NK-92 treated with Interleukin-12 subunit alpha and Interleukin-12 subunit beta, amount 100 ng/mL, for 24 hours (cell line): ENCODE measurements around the gene MTHFR.
A peak's percentile ranks its signal among the peaks of the same experiment; 100 is the strongest.

Experiments
- DNase-seq: peaks from one replicate; lab custom pipeline; 2025; lab: John Stamatoyannopoulos, UW

Gene MTHFR

DNA sequence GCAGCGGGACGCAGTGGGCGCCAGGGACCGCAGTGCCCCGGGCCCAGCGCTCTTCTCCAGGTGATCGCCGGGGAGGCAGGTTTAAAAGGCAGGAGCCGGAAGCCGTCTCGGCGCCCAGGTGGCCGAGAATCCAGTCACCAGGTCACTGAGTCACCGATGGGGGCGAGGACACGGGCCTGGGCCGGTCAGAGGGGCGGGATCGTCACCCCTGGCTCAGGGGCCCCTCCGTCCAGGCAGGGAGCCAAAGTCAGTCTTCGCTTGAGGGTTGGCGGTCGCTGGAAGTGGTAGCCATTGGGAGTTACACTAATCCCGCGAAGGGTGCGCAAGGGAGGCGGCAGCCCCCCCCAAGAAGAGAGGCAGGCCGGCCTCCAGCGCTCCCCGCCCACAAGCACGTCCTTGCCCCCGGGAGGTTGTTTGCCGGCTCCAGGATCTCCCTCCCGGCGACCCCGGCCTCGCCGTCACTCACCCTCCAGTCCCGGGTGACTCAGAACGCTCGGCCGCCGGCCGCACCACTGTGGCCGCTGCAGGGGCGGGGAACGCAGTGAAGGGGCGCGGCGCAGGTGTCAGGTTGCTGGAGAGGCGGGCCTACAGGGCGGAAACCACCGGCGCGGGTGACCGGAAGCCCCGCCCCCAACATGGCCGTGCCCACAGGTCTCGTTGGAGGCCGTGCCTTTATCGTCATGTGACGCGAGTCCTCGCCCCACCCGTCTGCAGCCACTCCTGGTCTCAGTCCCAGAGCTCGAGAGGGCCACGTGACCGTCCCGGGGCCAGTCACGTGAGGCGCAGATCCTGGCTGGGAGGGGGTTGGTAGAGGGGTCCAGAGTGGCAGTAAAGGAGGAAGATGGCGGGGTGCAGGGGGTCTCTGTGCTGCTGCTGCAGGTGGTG, at the start of gene MTHFR, which contains the start of gene CLCN6:
TSS of gene MTHFR (minus strand) at position 543 of the 885 bp plus-strand sequence. CDS start 2,848 bp downstream, outside the sequence.
TSS of gene CLCN6 (plus strand) at position 770 of the 885 bp plus-strand sequence. CDS start at position 842, 72 bp downstream.
- DNase-seq = peak; percentile 99

DNA sequence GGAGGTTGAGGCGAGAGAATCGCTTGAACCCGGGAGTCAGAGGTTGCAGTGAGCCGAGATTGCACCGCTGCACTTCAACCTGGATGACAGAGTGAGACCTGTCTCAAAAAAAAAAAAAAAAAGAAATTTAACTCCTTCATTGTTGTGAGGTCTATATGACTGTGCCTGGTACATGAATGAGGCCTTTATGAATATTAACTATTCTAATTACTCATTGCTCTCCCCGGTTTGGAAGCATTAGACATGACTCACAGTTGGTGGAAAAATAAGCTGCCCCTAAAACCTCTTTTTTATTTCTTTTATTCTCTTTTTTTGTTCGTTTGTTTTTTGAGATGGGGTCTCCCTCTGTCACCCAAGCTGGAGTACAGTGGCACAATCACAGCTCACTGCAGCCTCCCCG, 49.7 kb upstream of the MTHFR start:
- no peak for DNase-seq

DNA sequence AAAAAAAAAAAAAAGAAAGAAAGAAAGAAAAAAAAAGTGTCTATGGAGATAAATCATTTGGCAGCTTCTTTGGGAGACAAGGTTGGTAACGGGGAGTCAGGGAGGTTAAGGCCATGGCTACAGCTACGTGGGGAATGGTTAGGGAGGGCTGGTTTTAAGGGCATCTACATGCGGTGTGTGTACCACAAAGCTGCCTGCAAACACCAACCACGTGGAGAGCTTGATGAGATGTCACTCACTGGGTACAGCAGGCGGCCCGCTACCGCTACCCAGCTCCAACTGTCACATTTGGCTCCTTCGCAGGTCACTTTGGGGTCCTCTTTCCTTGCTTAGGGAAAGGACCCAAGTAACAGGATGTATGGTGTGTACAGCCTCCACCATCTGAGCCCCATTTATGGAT, 48.8 kb upstream of the MTHFR start:
- no peak for DNase-seq

DNA sequence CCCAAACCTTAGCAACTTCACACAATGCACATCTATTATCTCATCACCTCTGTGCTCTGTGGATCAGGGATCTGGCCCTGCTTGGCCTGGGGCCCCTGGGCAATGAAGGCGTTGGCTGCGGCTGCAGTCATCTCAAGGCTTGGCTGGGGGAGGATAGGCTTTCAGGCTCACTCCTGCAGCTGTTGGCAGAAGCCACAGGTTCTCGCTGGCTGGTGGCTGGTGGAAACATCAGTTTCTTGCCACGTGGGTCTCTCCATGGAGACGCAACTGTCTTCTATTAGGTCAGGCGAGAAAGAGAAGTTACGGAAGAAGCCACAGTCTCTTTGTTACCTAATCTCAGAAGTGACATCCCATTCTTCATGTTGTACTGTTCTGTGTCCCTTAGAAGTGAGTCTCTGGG, 45.4 kb upstream of the MTHFR start:
- no peak for DNase-seq

DNA sequence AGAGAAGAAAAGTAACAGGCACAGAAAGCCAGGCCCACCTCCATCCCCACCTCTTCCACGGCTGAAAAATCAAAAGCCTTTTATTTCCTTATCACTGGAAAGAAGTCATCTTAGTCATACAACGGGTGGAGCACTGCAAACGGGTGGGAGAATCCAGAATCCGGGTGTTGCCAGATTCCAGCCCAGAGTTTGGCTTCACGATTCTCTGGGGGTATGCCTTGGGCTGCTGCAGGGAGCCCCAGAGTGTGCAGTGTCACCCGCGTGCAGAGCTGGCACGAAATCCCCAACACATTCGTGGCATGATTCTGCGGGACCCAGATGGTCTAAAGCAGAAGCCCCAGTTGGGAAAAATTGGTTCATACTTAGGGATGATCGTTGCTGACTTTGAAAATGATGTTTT, 44.4 kb upstream of the MTHFR start:
- DNase-seq = no peak

DNA sequence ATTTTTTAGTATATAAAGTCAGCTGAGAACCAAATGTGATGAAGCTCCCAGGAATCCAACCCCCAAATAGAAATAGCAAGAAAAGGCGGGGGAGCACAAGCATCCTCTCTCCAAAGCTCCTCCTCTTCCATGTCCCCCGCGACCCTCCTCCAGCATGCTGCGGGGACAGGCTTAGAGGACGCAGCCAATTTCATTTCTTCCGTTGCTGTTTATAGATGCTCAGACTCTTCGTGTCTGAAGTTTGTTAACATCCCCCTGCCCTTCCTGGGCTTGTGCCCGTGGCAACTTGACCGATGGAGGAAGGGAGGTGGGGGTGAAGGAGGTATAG, 42.6 kb upstream of the MTHFR start:
- DNase-seq = no peak

DNA sequence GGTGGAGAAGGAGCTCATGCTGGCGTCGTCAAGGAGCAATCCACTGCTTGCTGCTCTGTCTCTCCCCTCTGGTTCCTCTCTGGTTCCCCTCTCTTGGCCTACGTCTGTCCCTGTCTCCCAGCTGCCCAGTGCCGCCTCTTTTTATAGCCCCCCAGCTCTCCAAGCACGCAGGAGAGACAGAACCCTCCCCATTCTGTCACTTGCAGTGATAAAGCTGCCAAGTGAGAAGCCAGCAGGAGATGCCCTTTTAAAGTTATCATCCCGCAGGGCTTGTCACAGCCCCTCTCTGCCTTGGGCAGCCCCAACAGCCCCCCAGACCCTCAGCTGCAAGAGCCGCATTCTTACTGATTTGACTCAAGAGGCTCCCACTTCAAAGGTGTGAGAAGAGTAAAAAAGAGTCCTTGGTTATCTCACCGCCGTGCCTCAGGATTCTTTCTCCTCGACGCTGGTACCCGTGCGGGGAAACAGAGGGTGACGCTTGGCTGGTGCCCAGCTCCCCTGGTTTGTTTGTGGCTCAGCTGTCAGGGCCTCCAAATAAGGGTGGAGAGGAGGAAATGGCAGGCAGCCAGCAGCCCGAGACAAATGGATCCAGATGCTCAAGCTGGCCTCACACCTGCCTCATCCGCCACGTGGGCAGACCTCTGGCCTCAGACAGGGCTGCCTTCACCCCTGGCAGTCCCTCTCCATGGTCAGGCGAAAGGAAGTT, 42.1 kb upstream of the MTHFR start, which contains the start of gene NPPA:
TSS of gene NPPA (minus strand) at position 117 of the 706 bp plus-strand sequence. CDS start at position 18, 99 bp downstream.
- no peak for DNase-seq

DNA sequence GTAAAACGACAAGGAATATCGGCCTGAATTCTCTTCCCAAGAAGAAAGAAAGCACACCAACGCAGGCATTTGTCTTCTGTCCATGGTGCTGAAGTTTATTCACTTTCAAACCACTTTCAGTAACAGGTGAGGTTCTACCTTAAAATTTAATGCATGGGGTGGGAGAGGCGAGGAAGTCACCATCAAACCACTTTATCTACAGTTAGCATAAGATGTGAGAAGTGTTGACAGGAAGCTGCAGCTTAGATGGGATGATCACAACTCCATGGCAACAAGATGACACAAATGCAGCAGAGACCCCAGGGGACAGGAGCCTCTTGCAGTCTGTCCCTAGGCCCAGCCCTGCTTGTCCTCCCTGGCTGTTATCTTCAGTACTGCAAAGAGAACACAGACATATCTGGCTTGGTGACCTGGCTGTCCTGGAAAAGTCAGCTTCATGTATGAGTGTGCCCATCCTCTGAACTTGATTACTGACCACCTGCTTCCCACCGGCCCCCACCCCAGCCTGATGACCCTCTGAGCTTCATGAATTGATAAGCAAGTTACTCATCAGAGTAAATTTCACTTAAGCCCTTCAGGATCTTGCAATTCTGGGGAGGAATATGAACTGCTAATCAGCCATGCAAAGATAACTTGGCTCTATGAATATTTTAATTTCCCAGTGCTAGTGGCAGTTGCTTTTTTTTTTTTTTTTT, 40.0 kb upstream of the MTHFR start:
- no peak for DNase-seq

DNA sequence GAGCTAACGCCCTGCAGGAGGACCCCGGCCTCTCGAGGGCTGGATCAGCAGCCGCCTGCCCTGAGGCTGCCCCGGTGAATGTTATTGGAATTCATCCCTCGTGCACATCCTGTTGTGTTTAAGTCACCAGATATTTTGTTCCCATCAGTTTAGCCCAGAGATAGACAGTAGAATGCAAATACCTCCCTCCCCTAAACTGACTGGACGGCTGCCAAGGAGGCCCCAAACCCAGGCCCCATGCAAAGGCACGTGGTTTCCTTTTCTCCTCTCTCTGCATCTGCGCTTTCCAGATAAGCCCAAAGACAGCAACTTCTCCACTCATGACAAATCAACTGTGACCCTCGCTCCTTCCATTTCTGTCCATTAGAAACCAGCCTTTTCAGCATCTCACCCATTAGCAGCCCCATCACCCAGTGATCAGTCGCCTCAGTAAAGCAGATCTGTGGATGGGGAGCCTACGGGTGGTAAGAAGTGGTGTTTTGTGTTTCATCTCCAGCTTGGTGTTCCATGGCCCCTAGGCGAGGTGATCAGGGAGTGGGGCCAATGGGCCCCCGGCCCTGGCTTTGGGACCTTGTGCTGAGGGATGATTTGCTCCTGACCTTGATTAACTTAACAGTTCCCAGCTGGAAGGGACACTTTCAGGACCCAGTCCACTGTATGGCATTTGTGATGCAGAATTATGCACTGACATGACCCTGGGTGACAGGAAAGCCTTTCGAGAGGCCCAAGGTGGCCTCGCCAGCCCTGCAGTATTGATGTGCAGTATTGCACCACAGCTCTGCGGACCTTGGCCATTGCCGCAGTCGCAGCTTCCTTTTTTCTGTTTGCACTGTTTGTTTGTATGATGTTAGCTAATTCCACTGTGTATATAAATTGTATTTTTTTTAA, 36.6 kb upstream of the MTHFR start:
- DNase-seq = no peak

DNA sequence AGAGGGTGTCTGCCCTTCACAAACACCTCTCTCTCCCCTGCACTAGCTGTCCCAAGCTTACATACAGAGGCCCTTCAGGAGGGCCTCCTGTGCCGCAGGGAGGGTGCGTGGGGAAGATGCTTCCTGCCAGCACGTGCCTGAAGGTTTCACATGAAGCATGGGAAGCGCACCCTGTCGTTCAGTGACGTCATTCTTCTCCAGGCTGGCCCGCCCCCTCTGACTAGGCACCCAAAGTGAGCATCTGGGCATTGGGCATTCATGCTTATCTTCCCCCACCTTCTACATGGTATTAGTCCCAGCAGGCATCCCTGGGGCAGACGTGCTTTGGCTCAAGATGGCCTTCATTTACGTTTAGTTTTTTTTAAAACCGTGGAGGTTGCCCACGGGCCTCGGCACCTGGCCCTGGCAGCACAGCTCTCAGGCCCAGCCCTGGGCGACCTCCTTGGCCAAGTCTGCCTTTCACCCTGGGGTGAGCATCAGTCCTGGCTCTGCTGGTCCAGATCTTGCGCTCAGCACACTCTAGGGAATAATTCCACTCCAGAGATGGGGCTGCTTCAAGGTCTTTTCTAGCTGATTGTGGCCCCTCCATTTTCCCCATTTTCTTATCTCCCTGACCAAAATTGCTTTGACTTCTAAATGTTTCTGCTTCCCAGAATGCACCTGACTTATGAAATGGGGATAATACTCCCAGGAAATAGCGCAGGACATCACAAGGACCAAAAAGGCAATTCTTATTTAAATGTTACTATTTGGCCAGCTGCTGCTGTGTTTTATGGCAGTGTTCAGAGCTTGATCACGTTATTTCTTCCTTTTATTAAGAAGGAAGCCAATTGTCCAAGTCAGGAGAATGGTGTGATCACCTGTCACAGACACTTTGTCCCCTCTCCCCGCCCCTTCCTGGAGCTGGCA, 35.7 kb upstream of the MTHFR start:
- DNase-seq = no peak

DNA sequence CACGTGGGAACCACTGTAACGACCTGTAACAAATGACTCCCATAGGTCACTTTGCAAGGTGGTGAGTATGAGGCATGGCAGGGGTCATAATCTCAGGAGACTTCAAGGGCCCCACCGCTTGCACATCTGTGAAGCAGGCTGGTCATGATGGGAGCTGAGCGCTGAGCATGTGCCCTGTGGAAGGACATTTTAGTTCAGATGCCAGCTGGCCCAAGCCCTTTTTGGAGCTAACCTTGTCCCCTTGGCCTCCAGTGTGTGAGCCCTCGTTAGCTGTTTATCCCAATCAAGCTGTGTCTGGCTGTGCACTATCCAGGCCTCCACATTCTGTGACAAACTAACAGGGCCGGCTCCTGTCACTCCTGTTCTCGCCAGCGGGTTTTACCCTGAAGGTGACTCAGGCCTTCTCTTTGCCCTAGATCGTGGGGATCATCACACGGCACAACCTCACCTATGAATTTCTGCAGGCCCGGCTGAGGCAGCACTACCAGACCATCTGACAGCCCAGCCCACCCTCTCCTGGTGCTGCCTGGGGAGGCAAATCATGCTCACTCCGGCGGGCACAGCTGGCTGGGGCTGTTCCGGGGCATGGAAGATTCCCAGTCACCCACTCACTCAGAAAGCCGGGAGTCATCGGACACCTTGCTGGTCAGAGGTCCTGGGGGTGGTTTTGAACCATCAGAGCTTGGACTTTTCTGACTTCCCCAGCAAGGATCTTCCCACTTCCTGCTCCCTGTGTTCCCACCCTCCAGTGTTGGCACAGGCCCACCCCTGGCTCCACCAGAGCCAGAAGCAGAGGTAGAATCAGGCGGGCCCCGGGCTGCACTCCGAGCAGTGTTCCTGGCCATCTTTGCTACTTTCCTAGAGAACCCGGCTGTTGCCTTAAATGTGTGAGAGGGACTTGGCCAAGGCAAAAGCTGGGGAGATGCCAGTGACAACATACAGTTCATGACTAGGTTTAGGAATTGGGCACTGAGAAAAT, 34.3 kb upstream of the MTHFR start:
- DNase-seq = no peak

DNA sequence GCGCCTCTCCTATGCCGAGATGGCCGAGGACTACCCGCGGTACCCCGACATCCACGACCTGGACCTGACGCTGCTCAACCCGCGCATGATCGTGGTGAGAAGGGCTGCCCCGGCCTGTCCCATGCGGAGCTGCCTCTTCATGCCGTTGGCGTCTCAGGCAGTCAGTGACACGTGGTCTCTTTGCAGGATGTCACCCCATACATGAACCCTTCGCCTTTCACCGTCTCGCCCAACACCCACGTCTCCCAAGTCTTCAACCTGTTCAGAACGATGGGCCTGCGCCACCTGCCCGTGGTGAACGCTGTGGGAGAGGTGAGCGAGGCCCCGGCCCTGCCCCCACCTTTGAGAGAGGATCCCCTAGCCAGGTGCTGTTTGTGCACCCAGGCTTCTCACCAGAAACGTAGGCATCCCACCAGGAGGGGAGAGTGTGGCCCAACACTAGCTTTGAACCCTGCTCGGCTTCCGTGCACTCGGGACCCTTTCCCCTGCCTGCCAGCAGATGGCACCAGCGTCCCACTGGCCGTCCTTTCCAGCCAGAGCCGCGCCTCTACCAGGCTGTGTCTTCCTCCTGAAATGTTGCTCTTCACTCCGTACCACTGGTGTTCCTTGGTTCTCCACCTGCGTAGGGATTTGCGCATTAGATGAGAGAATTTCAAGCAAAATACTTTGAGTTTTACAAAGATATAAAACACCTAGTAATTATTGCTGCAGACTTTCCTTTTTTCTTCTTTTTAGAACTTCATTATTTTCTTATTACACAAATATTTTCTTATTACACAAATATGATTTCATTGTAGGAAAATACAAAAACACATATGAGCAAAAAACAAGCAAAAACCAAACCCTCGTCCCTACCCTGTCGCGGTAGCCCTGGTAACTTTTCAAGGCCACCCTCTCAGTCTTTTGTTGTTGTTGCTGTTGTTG, 32.8 kb upstream of the MTHFR start:
- peak; percentile 32 for DNase-seq

DNA sequence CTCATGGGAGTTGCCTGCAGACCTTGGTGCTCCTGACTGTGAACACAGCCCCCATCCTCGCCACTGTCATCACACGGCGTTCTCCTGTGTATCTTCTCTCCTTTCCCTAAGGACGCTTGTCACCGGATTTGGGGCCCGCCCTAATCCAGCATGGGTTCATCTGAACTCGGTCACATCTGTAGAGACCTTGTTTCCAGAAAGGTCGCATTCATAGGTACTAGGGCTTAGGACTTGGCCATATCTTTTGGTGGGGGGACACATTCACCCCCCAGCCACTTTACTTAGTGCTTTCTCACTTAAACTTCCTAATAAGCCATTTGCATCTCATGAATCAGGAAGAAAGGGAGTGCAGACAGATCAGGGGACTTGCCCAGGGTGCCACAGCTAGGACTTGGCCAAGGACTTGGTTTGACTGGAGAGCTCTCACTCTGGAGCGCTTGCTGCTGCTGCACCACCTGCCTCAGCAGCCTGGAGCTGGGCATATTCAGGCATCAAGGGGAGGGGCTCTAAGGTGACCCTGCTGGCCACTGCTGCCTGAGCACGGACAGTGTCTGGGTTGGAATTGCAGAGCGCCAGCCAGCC, 32.1 kb upstream of the MTHFR start:
- DNase-seq = no peak

DNA sequence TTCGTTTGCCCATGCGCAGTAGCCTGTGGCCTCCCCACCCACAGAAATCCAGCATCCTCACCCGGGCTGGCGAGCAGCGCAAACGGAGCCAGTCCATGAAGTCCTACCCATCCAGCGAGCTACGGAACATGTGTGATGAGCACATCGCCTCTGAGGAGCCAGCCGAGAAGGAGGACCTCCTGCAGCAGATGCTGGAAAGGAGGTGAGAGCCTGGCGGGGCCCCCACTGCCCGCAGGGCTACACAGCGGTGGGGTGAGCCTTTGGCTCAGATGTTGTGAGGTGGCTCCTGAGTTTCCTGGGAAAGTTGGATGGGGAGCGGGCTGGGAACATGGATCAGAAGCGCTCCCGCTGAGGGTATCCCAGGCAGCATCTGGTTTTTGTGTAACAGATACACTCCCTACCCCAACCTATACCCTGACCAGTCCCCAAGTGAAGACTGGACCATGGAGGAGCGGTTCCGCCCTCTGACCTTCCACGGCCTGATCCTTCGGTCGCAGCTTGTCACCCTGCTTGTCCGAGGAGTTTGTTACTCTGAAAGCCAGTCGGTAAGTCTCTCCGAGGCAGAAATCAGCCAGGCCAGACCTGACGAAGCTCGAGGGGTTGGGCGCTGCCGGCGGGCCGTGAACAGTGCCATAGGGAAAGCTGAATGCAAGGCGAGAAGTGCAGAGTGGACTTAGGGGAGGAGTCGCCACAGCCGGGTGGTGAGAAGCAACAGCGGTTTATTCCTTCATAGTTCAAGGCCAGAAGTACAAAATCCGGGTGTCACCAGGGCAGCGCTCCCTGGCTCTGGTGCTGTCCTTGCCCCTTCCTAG, 31.4 kb upstream of the MTHFR start:
- DNase-seq = no peak

DNA sequence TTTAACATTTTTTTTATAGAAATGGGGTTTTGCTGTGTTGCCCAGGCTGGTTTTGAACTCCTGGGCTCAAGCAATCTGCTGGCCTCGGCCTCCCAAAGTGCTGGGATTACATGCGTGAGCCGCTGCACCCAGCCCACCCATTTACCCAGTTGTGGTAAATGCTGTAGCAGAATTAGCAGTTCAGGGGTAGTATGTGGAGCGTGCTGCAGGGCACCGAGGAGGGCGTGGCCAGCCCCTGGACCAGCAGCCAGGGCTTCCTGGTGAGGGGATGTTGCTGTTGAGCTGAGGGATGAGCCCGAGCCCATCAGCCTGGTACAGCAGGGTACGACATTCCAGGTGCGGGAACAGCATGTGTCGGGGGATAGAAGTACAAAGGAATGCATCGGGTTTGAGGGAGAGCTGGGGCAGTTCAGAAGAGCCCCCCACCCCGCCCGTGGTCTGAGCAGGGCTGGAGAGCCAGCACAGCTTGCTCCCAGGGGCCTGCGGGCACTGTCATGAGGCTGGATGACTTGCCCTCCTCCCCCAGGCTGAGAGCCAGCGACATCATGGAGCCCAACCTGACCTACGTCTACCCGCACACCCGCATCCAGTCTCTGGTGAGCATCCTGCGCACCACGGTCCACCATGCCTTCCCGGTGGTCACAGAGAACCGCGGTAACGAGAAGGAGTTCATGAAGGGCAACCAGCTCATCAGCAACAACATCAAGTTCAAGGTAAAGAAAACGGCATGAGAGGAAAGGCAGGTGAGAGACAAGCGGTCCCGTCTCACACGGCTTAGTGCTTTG, 29.9 kb upstream of the MTHFR start:
- no peak for DNase-seq

DNA sequence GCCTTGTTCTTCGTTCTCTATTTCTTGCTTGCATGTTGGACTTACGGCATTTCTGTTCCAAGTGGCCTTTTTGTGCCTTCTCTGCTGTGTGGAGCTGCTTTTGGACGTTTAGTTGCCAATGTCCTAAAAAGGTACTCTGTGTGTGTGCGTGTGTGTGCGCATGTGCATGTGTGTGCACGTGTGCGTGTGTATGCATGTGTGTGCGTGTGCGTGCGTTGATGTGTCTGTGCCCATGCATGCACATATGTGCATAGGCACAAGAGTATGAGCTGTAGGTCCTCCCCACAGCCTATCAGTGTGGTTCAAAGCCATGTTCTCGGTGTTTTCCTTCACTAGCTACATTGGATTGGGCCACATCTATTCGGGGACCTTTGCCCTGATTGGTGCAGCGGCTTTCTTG, 28.1 kb upstream of the MTHFR start:
- DNase-seq = no peak
